HepG2 (cell line): ENCODE results near the gene DHX34.

Source experiments
- CTCF ChIP-seq: sonication (generic); formaldehyde crosslinking; IDR thresholded peaks from 2 replicates; pipeline ENCODE4 v1.5.0; 2020; ENCODE audit warnings: mild to moderate bottlenecking, missing genetic modification reagents, moderate library complexity
- EP300 ChIP-seq, 3 experiments: sonication (generic) in 1 of 3; formaldehyde crosslinking in 1 of 3; IDR thresholded peaks; 2 replicates each; pipeline versions ENCODE4 v1.5.1 to v1.6.1; 2011 to 2020; ENCODE audit warnings: low read depth in 2 of 3, low read length in 2 of 3, borderline replicate concordance in 1 of 3, improper control_type of control experiment in 1 of 3, mild to moderate bottlenecking in 1 of 3, missing genetic modification reagents in 1 of 3, moderate library complexity in 1 of 3
- GTF2F1 ChIP-seq: fragments of 150-350 bp; IDR thresholded peaks from 2 replicates; pipeline ENCODE4 v1.6.1; 2014; ENCODE audit warnings: low read length
- RAD21 ChIP-seq: fragments of 450-650 bp; formaldehyde crosslinking; IDR thresholded peaks from 2 replicates; pipeline ENCODE4 v1.5.0; 2020; ENCODE audit warnings: mild to moderate bottlenecking
- RFX3 ChIP-seq: IDR thresholded peaks from 2 replicates; pipeline ENCODE4 v1.6.1; 2016; ENCODE audit warnings: missing biosample characterization, missing genetic modification reagents
- SP1 ChIP-seq, 2 experiments: fragments of 450-650 bp in 1 of 2; sonication (generic) in 1 of 2; formaldehyde crosslinking in 1 of 2; IDR thresholded peaks; 2 replicates each; pipeline versions ENCODE4 v1.4.0 to v1.6.1; 2016 to 2020; ENCODE audit warnings: missing genetic modification reagents in 1 of 2
- ZFX ChIP-seq: sonication (generic); formaldehyde crosslinking; IDR thresholded peaks from 2 replicates; pipeline ENCODE4 v1.4.0; 2020; ENCODE audit warnings: mild to moderate bottlenecking, low read depth, missing genetic modification reagents, moderate library complexity

- TF ChIP-seq RFX3 (CRISPR knock-in tag) = no peak
- no peak for TF ChIP-seq CTCF (CRISPR knock-in tag)
- TF ChIP-seq EP300 (IDR thresholded peaks at IDR 0.05; ENCODE audit: low read depth in 2 of 2, low read length in 2 of 2) = no peak
- no peak for TF ChIP-seq EP300 (CRISPR knock-in tag; IDR thresholded peaks at IDR 0.05; ENCODE audit: borderline replicate concordance)
- TF ChIP-seq RAD21 (CRISPR knock-in tag) = no peak
- no peak for TF ChIP-seq GTF2F1
- TF ChIP-seq SP1 (IDR thresholded peaks at IDR 0.05) = no peak
- TF ChIP-seq SP1 (CRISPR knock-in tag; IDR thresholded peaks at IDR 0.05) = no peak
- no peak for TF ChIP-seq ZFX (CRISPR knock-in tag)
Measured at GRCh38 chr19:47417107-47417745, 68.1 kb downstream of the DHX34 start.
